ENCODE data around the gene MFN2.

MFN2 gene

DNA sequence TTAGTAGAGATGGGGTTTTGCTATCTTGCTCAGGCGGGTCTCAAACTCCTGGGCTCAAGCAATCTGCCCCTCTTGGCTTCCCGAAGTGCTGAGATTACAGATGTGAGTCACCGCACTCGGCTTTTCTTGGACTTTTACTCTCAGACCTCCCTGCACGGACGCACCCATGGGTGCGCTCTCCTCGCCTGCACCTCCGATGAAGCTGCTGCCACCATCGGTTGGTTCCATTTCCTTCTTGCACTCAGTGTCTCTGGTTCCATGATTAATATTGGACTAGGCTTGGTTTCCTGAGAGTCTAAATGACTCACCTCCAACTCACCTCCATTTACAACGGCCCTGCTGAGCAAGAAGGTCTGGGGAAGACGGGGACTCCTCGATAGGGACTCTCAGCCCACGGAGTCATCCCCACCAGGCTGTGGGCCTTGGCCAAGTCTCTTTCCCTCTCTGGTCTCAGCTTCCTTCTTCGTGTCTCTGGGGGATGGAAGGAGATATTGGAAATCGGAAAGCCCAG lies 76.1 kb downstream of the MFN2 start:
- no peak overlapping the region for H3K23ac ChIP-seq (ENCODE audit: low read length)
- no peak overlapping the region for H2AFZ ChIP-seq (ENCODE audit: insufficient read depth, low read length, poor library complexity)
- no peaks in the 10 kb centered on the region for H3K79me2 ChIP-seq (ENCODE audit: control insufficient read depth, insufficient read depth, low read length, poor library complexity)
- peaks cover 4% of the 10 kb centered on the region for H3K79me1 ChIP-seq (ENCODE audit: low read length)
- H2BK5ac ChIP-seq (ENCODE audit: low read depth, low read length, poor library complexity): no peak overlapping the region
- no peak overlapping the region for H4K91ac ChIP-seq (ENCODE audit: low read depth, low read length)
- H4K12ac ChIP-seq (ENCODE audit: low read depth, low read length): no peak overlapping the region
- no peak overlapping the region for H2AK5ac ChIP-seq (ENCODE audit: low read length)
- H2BK120ac ChIP-seq (ENCODE audit: insufficient read depth, low read length, poor library complexity): no peak overlapping the region
- H3K14ac ChIP-seq (ENCODE audit: low read length): no peak overlapping the region
- H3K9ac ChIP-seq (ENCODE audit: low read length): no peak overlapping the region
- no peak overlapping the region for H3K18ac ChIP-seq (ENCODE audit: low read length)
- no peak overlapping the region for H3K27ac ChIP-seq (ENCODE audit: low read depth, low read length)
- no peak for DNase-seq
- H4K8ac ChIP-seq (ENCODE audit: low read depth, low read length): no peak overlapping the region
- WGBS (ENCODE audit: extremely low coverage, insufficient coverage, insufficient read length): no CpG with 5 or more reads among the region's 16 CpGs
- no peak overlapping the region for H3K4me3 ChIP-seq (ENCODE audit: low read depth, low read length)
- no peak overlapping the region for H3K4ac ChIP-seq (ENCODE audit: low read depth, low read length)
- no peak overlapping the region for H2BK12ac ChIP-seq (ENCODE audit: low read length)
- no peak overlapping the region for H3K4me2 ChIP-seq (ENCODE audit: low read length)
- H3K9me3 ChIP-seq (ENCODE audit: insufficient read depth, low read depth, low read length): peaks cover 2% of the 10 kb centered on the region
- no peaks in the 10 kb centered on the region for H3K27me3 ChIP-seq (ENCODE audit: insufficient read depth, low read length)
- H3K4me1 ChIP-seq (ENCODE audit: control insufficient read depth in 1 of 2, insufficient read depth in 2 of 2, low read length in 2 of 2): peaks cover 22 to 25% of the 10 kb centered on the region in 2 experiments
- H3K36me3 ChIP-seq (ENCODE audit: control insufficient read depth in 1 of 2, insufficient read depth in 2 of 2, low read length in 2 of 2): no peaks in the 10 kb centered on the region

DNA sequence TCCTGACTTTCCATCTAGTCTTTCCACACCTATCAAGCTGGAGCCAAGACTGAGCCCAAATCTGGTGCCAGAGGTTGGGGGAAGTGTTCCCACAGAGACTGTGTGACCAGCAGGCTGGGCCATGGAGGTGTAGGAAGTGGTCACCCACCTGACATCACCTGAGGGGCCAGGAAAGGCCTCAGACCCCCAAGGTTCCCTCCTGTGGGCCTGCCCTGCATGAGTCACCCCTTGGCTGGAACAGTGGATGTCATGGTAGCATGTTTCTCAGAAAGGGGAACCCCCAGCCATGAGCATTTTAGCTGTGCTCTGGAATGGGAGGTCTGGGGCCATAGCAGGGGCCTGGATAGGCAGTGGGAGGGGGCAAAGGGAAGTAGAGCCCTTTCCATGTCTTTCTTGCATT lies 77.1 kb downstream of the MFN2 start:
- DNase-seq: no peak
- H2AFZ ChIP-seq (ENCODE audit: insufficient read depth, low read length, poor library complexity): no peak overlapping the region
- no peak overlapping the region for H4K91ac ChIP-seq (ENCODE audit: low read depth, low read length)
- H3K9ac ChIP-seq (ENCODE audit: low read length): no peak overlapping the region
- H3K36me3 ChIP-seq (ENCODE audit: control insufficient read depth in 1 of 2, insufficient read depth in 2 of 2, low read length in 2 of 2): no peaks in the 10 kb centered on the region
- no peaks in the 10 kb centered on the region for H3K27me3 ChIP-seq (ENCODE audit: insufficient read depth, low read length)
- peaks cover 4% of the 10 kb centered on the region for H3K79me1 ChIP-seq (ENCODE audit: low read length)
- no peak overlapping the region for H2BK5ac ChIP-seq (ENCODE audit: low read depth, low read length, poor library complexity)
- H2BK12ac ChIP-seq (ENCODE audit: low read length): no peak overlapping the region
- H3K4ac ChIP-seq (ENCODE audit: low read depth, low read length): no peak overlapping the region
- no peak overlapping the region for H3K27ac ChIP-seq (ENCODE audit: low read depth, low read length)
- H2BK120ac ChIP-seq (ENCODE audit: insufficient read depth, low read length, poor library complexity): no peak overlapping the region
- no peak overlapping the region for H3K14ac ChIP-seq (ENCODE audit: low read length)
- H3K4me1 ChIP-seq (ENCODE audit: control insufficient read depth in 1 of 2, insufficient read depth in 2 of 2, low read length in 2 of 2): peaks cover 15 to 18% of the 10 kb centered on the region in 2 experiments
- no peaks in the 10 kb centered on the region for H3K79me2 ChIP-seq (ENCODE audit: control insufficient read depth, insufficient read depth, low read length, poor library complexity)
- no peak overlapping the region for H3K4me3 ChIP-seq (ENCODE audit: low read depth, low read length)
- H3K18ac ChIP-seq (ENCODE audit: low read length): no peak overlapping the region
- H4K8ac ChIP-seq (ENCODE audit: low read depth, low read length): no peak overlapping the region
- no peak overlapping the region for H4K12ac ChIP-seq (ENCODE audit: low read depth, low read length)
- H3K4me2 ChIP-seq (ENCODE audit: low read length): no peak overlapping the region
- no peak overlapping the region for H2AK5ac ChIP-seq (ENCODE audit: low read length)
- peaks cover 2% of the 10 kb centered on the region for H3K9me3 ChIP-seq (ENCODE audit: insufficient read depth, low read depth, low read length)
- no peak overlapping the region for H3K23ac ChIP-seq (ENCODE audit: low read length)

DNA sequence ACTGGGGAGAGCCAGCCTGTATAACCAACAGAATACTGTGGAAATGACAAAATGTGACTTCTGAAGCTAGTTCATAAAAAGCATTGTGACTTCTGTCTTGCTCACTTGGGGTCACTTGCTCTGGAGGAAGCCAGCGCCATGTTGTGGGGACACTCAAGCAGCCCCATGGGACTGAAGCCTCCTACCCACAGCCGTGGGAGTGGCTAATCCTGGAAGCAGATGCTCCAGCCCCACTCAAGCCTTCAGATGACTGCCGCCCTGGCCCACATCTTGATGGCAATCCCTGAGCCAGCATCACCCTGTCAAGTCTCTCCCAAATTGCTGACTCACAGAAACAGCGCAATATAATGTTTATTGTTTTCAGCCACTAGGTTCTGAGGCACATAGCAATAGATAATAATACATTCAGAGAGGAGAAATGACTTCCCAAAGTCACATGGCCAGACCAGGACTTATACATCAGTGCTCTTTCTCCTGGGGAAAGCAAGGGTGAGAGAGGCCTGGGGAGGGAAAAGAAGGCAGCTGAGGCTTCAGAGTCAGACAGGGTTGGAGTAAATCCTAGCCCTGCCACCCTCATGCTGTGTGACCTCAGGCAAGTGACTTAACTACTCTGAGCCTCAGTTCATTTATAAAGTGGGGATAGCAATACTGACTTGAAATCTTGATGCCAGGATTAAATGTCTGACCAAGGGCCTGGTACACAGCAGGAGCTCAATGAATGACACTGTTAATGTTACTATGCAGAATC lies 77.9 kb downstream of the MFN2 start:
- no peak for DNase-seq
- Histone ChIP-seq H3K4me3 (ENCODE audit: low read depth, low read length) (no peak overlapping the region), H3K9ac (ENCODE audit: low read length) (no peak overlapping the region), H3K4me2 (ENCODE audit: low read length) (no peak overlapping the region), H3K14ac (ENCODE audit: low read length) (no peak overlapping the region), H3K79me1 (ENCODE audit: low read length) (peaks cover 4% of the 10 kb centered on the region), H3K27ac (ENCODE audit: low read depth, low read length) (no peak overlapping the region), H3K18ac (ENCODE audit: low read length) (no peak overlapping the region), H2BK120ac (ENCODE audit: insufficient read depth, low read length, poor library complexity) (no peak overlapping the region), H4K91ac (ENCODE audit: low read depth, low read length) (no peak overlapping the region), H2AK5ac (ENCODE audit: low read length) (no peak overlapping the region), H3K4me1 (ENCODE audit: control insufficient read depth in 1 of 2, insufficient read depth in 2 of 2, low read length in 2 of 2) (peaks cover 13 to 15% of the 10 kb centered on the region in 2 experiments), H3K9me3 (ENCODE audit: insufficient read depth, low read depth, low read length) (peaks cover 2% of the 10 kb centered on the region), H4K8ac (ENCODE audit: low read depth, low read length) (no peak overlapping the region), H3K79me2 (ENCODE audit: control insufficient read depth, insufficient read depth, low read length, poor library complexity) (no peaks in the 10 kb centered on the region), H4K12ac (ENCODE audit: low read depth, low read length) (no peak overlapping the region), H2BK12ac (ENCODE audit: low read length) (no peak overlapping the region), H3K23ac (ENCODE audit: low read length) (no peak overlapping the region), H2AFZ (ENCODE audit: insufficient read depth, low read length, poor library complexity) (no peak overlapping the region), H3K4ac (ENCODE audit: low read depth, low read length) (no peak overlapping the region), H3K36me3 (ENCODE audit: control insufficient read depth in 1 of 2, insufficient read depth in 2 of 2, low read length in 2 of 2) (no peaks in the 10 kb centered on the region), H3K27me3 (ENCODE audit: insufficient read depth, low read length) (peaks cover 5% of the 10 kb centered on the region), H2BK5ac (ENCODE audit: low read depth, low read length, poor library complexity) (no peak overlapping the region)
- no CpG with 5 or more reads among the region's 4 CpGs for WGBS (ENCODE audit: extremely low coverage, insufficient coverage, insufficient read length)

DNA sequence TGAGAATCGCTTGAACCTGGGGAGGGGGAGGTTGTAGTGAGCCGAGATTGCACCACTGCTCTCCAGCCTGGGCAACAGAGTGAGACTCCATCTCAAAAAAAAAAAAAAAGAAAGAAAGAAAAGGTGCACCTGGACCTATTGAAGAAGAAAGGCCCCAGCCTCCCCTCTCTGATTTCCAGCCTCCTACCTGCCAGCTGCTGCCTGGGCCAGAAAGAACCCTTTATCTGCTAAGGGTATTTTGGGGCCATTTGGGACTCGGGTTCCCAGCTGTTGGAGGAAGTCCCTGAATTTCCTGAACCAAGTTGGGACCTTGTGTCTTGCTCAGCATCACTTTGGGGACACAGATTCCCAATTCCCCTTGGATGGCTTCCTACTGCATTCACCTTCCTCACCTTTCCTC lies 79.0 kb downstream of the MFN2 start:
- Histone ChIP-seq H3K27ac (ENCODE audit: low read depth, low read length) (no peak overlapping the region), H2AFZ (ENCODE audit: insufficient read depth, low read length, poor library complexity) (no peak overlapping the region), H3K4me2 (ENCODE audit: low read length) (no peak overlapping the region), H4K8ac (ENCODE audit: low read depth, low read length) (no peak overlapping the region), H4K91ac (ENCODE audit: low read depth, low read length) (no peak overlapping the region), H3K27me3 (ENCODE audit: insufficient read depth, low read length) (peaks cover 15% of the 10 kb centered on the region), H3K79me2 (ENCODE audit: control insufficient read depth, insufficient read depth, low read length, poor library complexity) (no peaks in the 10 kb centered on the region), H2BK12ac (ENCODE audit: low read length) (no peak overlapping the region), H3K4me3 (ENCODE audit: low read depth, low read length) (no peak overlapping the region), H3K9ac (ENCODE audit: low read length) (no peak overlapping the region), H3K79me1 (ENCODE audit: low read length) (peaks cover 4% of the 10 kb centered on the region), H3K36me3 (ENCODE audit: control insufficient read depth in 1 of 2, insufficient read depth in 2 of 2, low read length in 2 of 2) (no peaks in the 10 kb centered on the region), H4K12ac (ENCODE audit: low read depth, low read length) (no peak overlapping the region), H3K14ac (ENCODE audit: low read length) (no peak overlapping the region), H2BK120ac (ENCODE audit: insufficient read depth, low read length, poor library complexity) (no peak overlapping the region), H2AK5ac (ENCODE audit: low read length) (no peak overlapping the region), H3K18ac (ENCODE audit: low read length) (no peak overlapping the region), H2BK5ac (ENCODE audit: low read depth, low read length, poor library complexity) (no peak overlapping the region), H3K9me3 (ENCODE audit: insufficient read depth, low read depth, low read length) (peaks cover 4% of the 10 kb centered on the region), H3K4me1 (ENCODE audit: control insufficient read depth in 1 of 2, insufficient read depth in 2 of 2, low read length in 2 of 2) (peaks cover 12 to 13% of the 10 kb centered on the region in 2 experiments), H3K23ac (ENCODE audit: low read length) (no peak overlapping the region), H3K4ac (ENCODE audit: low read depth, low read length) (no peak overlapping the region)
- WGBS (ENCODE audit: extremely low coverage, insufficient coverage, insufficient read length): no CpG with 5 or more reads among the region's 3 CpGs
- no peak for DNase-seq
